ENCODE data around the gene KIF5A. TPM values are rescaled to one million over a fixed set of nuclear protein-coding genes. Genes with fewer than 3 reads are reported as not detected.

Gene KIF5A
- total RNA-seq, 4 donors from 2014 or later: 0.15 to 0.22 (median 0.19) TPM; not detected in 1

DNA sequence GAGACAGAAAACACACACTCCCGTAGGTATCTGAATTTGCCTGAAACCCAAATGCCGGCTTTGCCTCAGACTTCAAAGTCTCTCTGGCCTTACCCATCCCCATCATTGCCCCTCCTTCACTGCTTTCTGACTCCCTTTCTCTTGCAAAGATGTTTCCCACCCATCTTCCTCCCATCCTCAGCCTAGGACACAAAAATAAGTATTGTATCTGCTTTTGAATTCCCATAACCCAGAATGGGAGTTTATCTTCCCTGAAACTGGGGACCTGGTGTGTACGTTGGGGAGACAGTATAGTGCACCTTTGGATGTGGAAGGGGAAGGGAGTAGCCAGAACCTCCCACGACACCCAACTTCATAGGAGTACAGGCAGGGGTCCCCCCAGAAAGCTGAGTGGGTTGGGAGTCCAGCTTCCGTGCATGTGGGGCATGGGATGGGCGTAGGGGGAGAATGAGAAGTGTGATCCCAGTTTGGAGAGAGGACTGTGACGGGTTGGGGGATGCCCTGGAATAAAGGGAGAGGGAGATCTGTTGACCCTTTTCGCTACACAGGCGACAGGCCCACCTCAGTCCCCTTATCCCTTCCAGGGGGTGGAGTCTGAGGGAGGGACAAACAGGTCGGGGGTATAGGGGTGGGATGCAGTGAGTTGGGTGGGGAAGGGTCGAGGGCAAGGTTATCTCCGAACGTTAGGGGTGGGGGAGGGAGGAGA, 488 bp upstream of the KIF5A start:
- peaks cover 0 to 41% (median 0%) of the 10 kb centered on the region in 4 donors for H3K27me3 ChIP-seq
- H3K4me1 ChIP-seq: peaks cover 13 to 41% (median 16%) of the 10 kb centered on the region in 3 donors
- H3K9me3 ChIP-seq: no peaks in the 10 kb centered on the region
- no peak for DNase-seq
- H3K27ac ChIP-seq: no peak overlapping the region
- TF ChIP-seq CTCF (IDR thresholded peaks at IDR 0.05): no peak
- no peak for TF ChIP-seq POLR2A (IDR thresholded peaks at IDR 0.05)
- H3K4me3 ChIP-seq: peak overlapping the region; percentile 20 to 66 (median 42)
- H3K36me3 ChIP-seq: no peaks in the 10 kb centered on the region
- intact Hi-C loops (cut with DNase I): no loop called here
- 36 to 52% methylated on average over 10 to 12 of the region's 13 CpGs for WGBS, 2 donors

GRCh38 chr12:57550641-57551549, 1.1 kb downstream of the KIF5A start:
- no peaks in the 10 kb centered on the region for H3K9me3 ChIP-seq
- no peak for DNase-seq
- peaks cover 7 to 26% (median 10%) of the 10 kb centered on the region in 3 donors for H3K4me1 ChIP-seq
- TF ChIP-seq CTCF (IDR thresholded peaks at IDR 0.05): no peak
- TF ChIP-seq POLR2A (IDR thresholded peaks at IDR 0.05): no peak
- H3K36me3 ChIP-seq: no peaks in the 10 kb centered on the region
- 72 to 73% methylated on average over 6 to 7 of the region's 7 CpGs for WGBS, 2 donors
- intact Hi-C loops (cut with DNase I): no loop called here
- peak overlapping the region in 2 of 4 donors; percentile 50 to 66 for H3K4me3 ChIP-seq
- peaks cover 0 to 41% (median 0%) of the 10 kb centered on the region in 4 donors for H3K27me3 ChIP-seq
- no peak overlapping the region for H3K27ac ChIP-seq

DNA sequence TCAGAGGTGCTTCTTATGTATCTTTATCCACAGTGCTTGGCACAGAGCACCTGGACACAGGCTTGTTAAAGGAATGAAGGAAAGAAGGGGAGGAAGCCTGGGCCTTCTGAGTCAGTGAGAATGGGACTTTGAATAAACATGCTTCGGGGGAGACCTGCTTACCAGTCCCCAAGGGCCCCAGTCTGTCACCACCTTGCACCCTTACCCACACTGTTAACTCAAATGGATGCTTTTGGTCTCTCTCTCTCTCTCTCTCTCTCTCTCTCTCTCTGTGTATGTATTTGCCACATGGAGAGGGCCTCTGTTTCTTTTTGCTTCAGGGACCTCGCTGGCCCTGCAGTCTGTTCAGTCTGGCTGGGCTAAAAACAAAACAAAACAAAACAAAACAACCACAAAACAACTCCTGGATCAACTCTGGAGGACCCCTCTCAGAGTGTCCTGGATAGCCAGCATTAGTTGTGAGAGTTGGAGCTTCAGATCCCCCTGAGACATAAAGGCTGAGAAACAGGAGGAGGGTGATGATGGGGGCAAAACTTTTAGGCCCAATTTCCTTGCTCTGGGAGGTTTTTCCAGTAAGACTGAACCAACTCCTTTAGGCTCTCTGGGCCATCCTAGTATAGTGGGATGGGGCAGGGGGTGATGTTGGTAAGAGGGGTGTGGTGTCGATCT, 1.9 kb downstream of the KIF5A start:
- no peak for TF ChIP-seq POLR2A (IDR thresholded peaks at IDR 0.05)
- TF ChIP-seq CTCF (IDR thresholded peaks at IDR 0.05): no peak
- Histone ChIP-seq H3K27ac (no peak overlapping the region), H3K36me3 (no peaks in the 10 kb centered on the region), H3K4me3 (no peak overlapping the region), H3K4me1 (peaks cover 3 to 20% (median 5%) of the 10 kb centered on the region in 3 donors), H3K27me3 (peaks cover 0 to 41% (median 0%) of the 10 kb centered on the region in 4 donors), H3K9me3 (no peaks in the 10 kb centered on the region)
- WGBS, 2 donors: 79 to 87% methylated on average over 3 of the region's 3 CpGs
- DNase-seq: no peak
- intact Hi-C loops (cut with DNase I): no loop called here

- no peak for DNase-seq
- intact Hi-C loops (cut with DNase I): no loop called here
- WGBS, 2 donors: 79 to 85% methylated on average over 2 of the region's 2 CpGs
Observed at GRCh38 chr12:57552306-57552651, 2.4 kb downstream of the KIF5A start.

More at GRCh38 chr12:57552306-57552651, 2.4 kb downstream of the KIF5A start:
- Histone ChIP-seq H3K36me3 (no peaks in the 10 kb centered on the region), H3K27me3 (peaks cover 0 to 41% (median 0%) of the 10 kb centered on the region in 4 donors), H3K4me1 (peaks cover 3 to 18% (median 5%) of the 10 kb centered on the region in 3 donors), H3K27ac (no peak overlapping the region), H3K4me3 (no peak overlapping the region), H3K9me3 (no peaks in the 10 kb centered on the region)
- TF ChIP-seq CTCF (IDR thresholded peaks at IDR 0.05) (no peak), POLR2A (IDR thresholded peaks at IDR 0.05) (no peak)
